H1 (cell line): Measurements from ENCODE around the gene OTUD3. TPM values are rescaled to one million over a fixed set of nuclear protein-coding genes. Genes with fewer than 3 reads are reported as not detected.

ENCODE experiments used
- CTCF ChIA-PET: fragments of 300-600 bp; sonication (Branson Sonifier 250); formaldehyde crosslinking; loops from one replicate; lab custom pipeline; 2021; ENCODE audit not compliant: partially characterized antibody; lab: Charles Lee
- POLR2A ChIA-PET: fragments of 300-600 bp; sonication (Branson Sonifier 250); formaldehyde crosslinking; loops from one replicate; lab custom pipeline; 2021; ENCODE audit warnings: inconsistent platforms; ENCODE audit not compliant: partially characterized antibody; lab: Charles Lee
- DNase-seq, 2 experiments: peaks; one replicate each; pipeline versions ENCODE4 v3.0.0 to v3.0.0-alpha.2; 2010 to 2022; ENCODE audit warnings: low spot score in 2 of 2, low read depth in 1 of 2, mixed read lengths in 1 of 2
- FAIRE-seq: peaks from 2 replicates; lab custom pipeline; 2011; peaks lifted over from hg19 to GRCh38; lab: Jason Lieb, UNC
- H2AFZ ChIP-seq: 2 replicates; pipeline ENCODE4 v1.8.1; 2012; ENCODE audit warnings: low read length, inconsistent platforms
- H2AK5ac ChIP-seq: 2 replicates; pipeline ENCODE4 v1.6.1; 2013; ENCODE audit warnings: low read depth, low read length
- H2BK120ac ChIP-seq: replicated peaks from 2 replicates; pipeline ENCODE3; 2013; ENCODE audit warnings: low read depth, low read length, inconsistent platforms
- H2BK12ac ChIP-seq: 2 replicates; pipeline ENCODE4 v1.6.1; 2013; ENCODE audit warnings: low read depth, low read length
- H2BK15ac ChIP-seq: 2 replicates; pipeline ENCODE4 v1.6.1; 2013; ENCODE audit warnings: low read length
- H2BK20ac ChIP-seq: 2 replicates; pipeline ENCODE4 v1.6.1; 2013; ENCODE audit warnings: low read length
- H2BK5ac ChIP-seq: 2 replicates; pipeline ENCODE4 v1.6.1; 2013; ENCODE audit warnings: low read depth, low read length
- H3K14ac ChIP-seq: 2 replicates; pipeline ENCODE4 v1.6.1; 2013; ENCODE audit warnings: inconsistent platforms; ENCODE audit not compliant: insufficient read length
- H3K18ac ChIP-seq: 2 replicates; pipeline ENCODE4 v1.6.1; 2013; ENCODE audit warnings: low read length; ENCODE audit errors: extremely low read depth
- H3K23ac ChIP-seq: 2 replicates; pipeline ENCODE4 v1.6.1; 2013; ENCODE audit warnings: inconsistent platforms; ENCODE audit not compliant: insufficient read length
- H3K23me2 ChIP-seq: 2 replicates; pipeline ENCODE4 v1.6.1; 2013; ENCODE audit warnings: low read depth, low read length
- H3K27ac ChIP-seq: 2 replicates; pipeline ENCODE4 v1.6.1; 2011; ENCODE audit warnings: low read depth, low read length, inconsistent platforms
- H3K27me3 ChIP-seq, 4 experiments: replicated peaks in 1 of 4; 1 replicate in 1 of 4; 2 replicates in 3 of 4; pipeline versions ENCODE4 v1.6.1 to v1.8.1; 2011 to 2013; ENCODE audit warnings: low read length in 3 of 4, mild to moderate bottlenecking in 3 of 4, inconsistent platforms in 2 of 4, mixed read lengths in 2 of 4, moderate library complexity in 1 of 4; ENCODE audit not compliant: control insufficient read depth in 3 of 4, insufficient read depth in 3 of 4; ENCODE audit errors: extremely low read depth in 1 of 4
- H3K36me3 ChIP-seq, 4 experiments: 2 replicates each; pipeline versions ENCODE4 v1.6.1 to v1.8.1; 2011 to 2013; ENCODE audit warnings: mild to moderate bottlenecking in 4 of 4, low read length in 3 of 4, moderate library complexity in 2 of 4, control low read depth in 1 of 4, inconsistent platforms in 1 of 4; ENCODE audit not compliant: insufficient read depth in 4 of 4, control insufficient read depth in 2 of 4
- H3K4ac ChIP-seq: replicated peaks from 2 replicates; pipeline ENCODE3; 2013; ENCODE audit warnings: low read length, low read depth, mixed read lengths, inconsistent platforms; ENCODE audit not compliant: insufficient read length
- H3K4me1 ChIP-seq, 4 experiments: replicated peaks in 1 of 4; 1 replicate in 1 of 4; 2 replicates in 3 of 4; pipeline versions ENCODE4 v1.6.1 to v1.8.1; 2011 to 2013; ENCODE audit warnings: low read length in 3 of 4, inconsistent platforms in 2 of 4, mixed read lengths in 1 of 4; ENCODE audit not compliant: insufficient read depth in 4 of 4, control insufficient read depth in 3 of 4
- H3K4me2 ChIP-seq, 2 experiments: 2 replicates each; pipeline versions ENCODE4 v1.6.1 to v1.8.1; 2011 to 2013; ENCODE audit warnings: low read depth in 2 of 2, low read length in 2 of 2, control low read depth in 1 of 2, inconsistent platforms in 1 of 2, mild to moderate bottlenecking in 1 of 2; ENCODE audit not compliant: insufficient read depth in 1 of 2
- H3K4me3 ChIP-seq, 4 experiments: fragments of 200-600, 300-600 bp in 1 of 4; sonication (generic), shearing (Covaris generic), sonication (Bioruptor Twin) in 1 of 4; 2 replicates each; pipeline versions ENCODE4 v1.5.1 to v1.8.1; 2011 to 2016; ENCODE audit warnings: low read length in 4 of 4, low read depth in 3 of 4, control low read depth in 2 of 4, inconsistent platforms in 2 of 4, mild to moderate bottlenecking in 2 of 4, mixed read lengths in 1 of 4, moderate library complexity in 1 of 4; ENCODE audit not compliant: insufficient read depth in 2 of 4; ENCODE audit errors: extremely low read depth in 1 of 4
- H3K56ac ChIP-seq: replicated peaks from 2 replicates; pipeline ENCODE3; 2013; ENCODE audit warnings: low read depth, mild to moderate bottlenecking, mixed read lengths, low read length, inconsistent platforms; ENCODE audit not compliant: insufficient read length
- H3K79me1 ChIP-seq: 2 replicates; pipeline ENCODE4 v1.6.1; 2013; ENCODE audit warnings: low read depth, low read length, control low read depth
- H3K79me2 ChIP-seq, 2 experiments: 2 replicates each; pipeline versions ENCODE4 v1.6.1 to v1.8.1; 2012 to 2013; ENCODE audit warnings: low read length in 2 of 2, mild to moderate bottlenecking in 2 of 2, inconsistent platforms in 1 of 2; ENCODE audit not compliant: insufficient read depth in 2 of 2, control insufficient read depth in 1 of 2
- H3K9ac ChIP-seq, 4 experiments: replicated peaks in 1 of 4; 1 replicate in 1 of 4; 2 replicates in 3 of 4; pipeline versions ENCODE4 v1.6.1 to v1.8.1; 2011 to 2013; ENCODE audit warnings: low read depth in 3 of 4, low read length in 3 of 4, control low read depth in 2 of 4, mild to moderate bottlenecking in 2 of 4, moderate library complexity in 2 of 4, inconsistent platforms in 1 of 4; ENCODE audit errors: extremely low read depth in 1 of 4
- H3K9me3 ChIP-seq, 2 experiments: 2 replicates each; pipeline versions ENCODE4 v1.6.1 to v1.8.1; 2012 to 2013; ENCODE audit warnings: mild to moderate bottlenecking in 2 of 2, moderate library complexity in 2 of 2, control low read depth in 1 of 2, inconsistent platforms in 1 of 2, low read depth in 1 of 2, low read length in 1 of 2, mixed read lengths in 1 of 2; ENCODE audit not compliant: insufficient read depth in 2 of 2
- H4K20me1 ChIP-seq, 2 experiments: replicated peaks in 1 of 2; 2 replicates each; pipeline versions ENCODE3 to v1.8.1; 2011 to 2013; ENCODE audit warnings: inconsistent platforms in 2 of 2, low read length in 2 of 2, mild to moderate bottlenecking in 1 of 2; ENCODE audit not compliant: insufficient read depth in 2 of 2, control insufficient read depth in 1 of 2
- H4K5ac ChIP-seq: 2 replicates; pipeline ENCODE4 v1.6.1; 2013; ENCODE audit warnings: low read length, low read depth, mixed read lengths, inconsistent platforms; ENCODE audit not compliant: insufficient read length
- H4K8ac ChIP-seq: 2 replicates; pipeline ENCODE4 v1.8.0; 2013; ENCODE audit warnings: mild to moderate bottlenecking, moderate library complexity, low read length, inconsistent platforms; ENCODE audit not compliant: insufficient read depth; ENCODE audit errors: extremely low read depth
- H4K91ac ChIP-seq: replicated peaks from 2 replicates; pipeline ENCODE3; 2013; ENCODE audit warnings: low read length, mixed read lengths, inconsistent platforms; ENCODE audit not compliant: insufficient read length
- GABPA ChIP-seq: IDR thresholded peaks from 2 replicates; pipeline ENCODE4 v1.6.1; 2011; ENCODE audit warnings: mild to moderate bottlenecking, low read length, moderate library complexity, borderline replicate concordance; ENCODE audit not compliant: insufficient read depth
- JUND ChIP-seq: IDR thresholded peaks from 2 replicates; pipeline ENCODE4 v1.6.1; 2011; ENCODE audit warnings: mild to moderate bottlenecking, improper control_type of control experiment, low read length
- KDM1A ChIP-seq: fragments of 200-600, 300-600 bp; sonication (generic); IDR thresholded peaks from 2 replicates; pipeline ENCODE4 v1.7.1; 2016; ENCODE audit warnings: mild to moderate bottlenecking, low read length, borderline replicate concordance
- RXRA ChIP-seq: IDR thresholded peaks from 2 replicates; pipeline ENCODE4 v1.6.1; 2011; ENCODE audit warnings: low read depth, mild to moderate bottlenecking, low read length, moderate library complexity; ENCODE audit not compliant: insufficient read depth
- SIN3A ChIP-seq, 2 experiments: IDR thresholded peaks in 1 of 2; conservative IDR thresholded peaks in 1 of 2; 2 replicates each; pipeline ENCODE4 v1.6.1; 2011 to 2012; ENCODE audit warnings: low read length in 2 of 2, improper control_type of control experiment in 1 of 2, low read depth in 1 of 2, mild to moderate bottlenecking in 1 of 2
- SP1 ChIP-seq: IDR thresholded peaks from 2 replicates; pipeline ENCODE4 v1.6.1; 2011; ENCODE audit warnings: low read depth, low read length
- TAF7 ChIP-seq: optimal IDR thresholded peaks from 2 replicates; pipeline ENCODE3; 2011; ENCODE audit warnings: low read depth, mild to moderate bottlenecking, inconsistent platforms, low read length, moderate library complexity, borderline replicate concordance
- WGBS, 2 experiments: shearing (Covaris generic) in 1 of 2; methylation state at CpG; one replicate each; pipeline versions ENCODE4 v1.1.6 to v1.1.7; 2013 to 2015; ENCODE audit warnings: low lambda C conversion rate in 2 of 2, mixed read lengths in 2 of 2, inconsistent platforms in 1 of 2, low coverage in 1 of 2, missing lambda C conversion rate in 1 of 2; ENCODE audit not compliant: insufficient replicate concordance in 2 of 2, insufficient coverage in 1 of 2, insufficient read length in 1 of 2; ENCODE audit errors: extremely low coverage in 1 of 2, missing lambda C conversion rate in 1 of 2; 5-methylcytosine and 5-hydroxymethylcytosine counted together
- polyA plus RNA-seq, 7 experiments: library from polyadenylated mRNA; depleted of rRNA in 3 of 7; stranded (reverse) in 5 of 7; unstranded in 2 of 7; fragments of >200 nt in 5 of 7; fragments of 200-250 nt in 2 of 7; gene quantifications; 1 replicate in 5 of 7; 2 replicates in 1 of 7; 4 replicates in 1 of 7; pipeline versions ENCODE4 v1.2.1 to v1.2.3, GENCODE V29; 2011 to 2013; ENCODE audit warnings: missing spikeins in 2 of 7, mixed read lengths in 2 of 7
- total RNA-seq: library from RNA; stranded (reverse); fragmentation: NEBNext Ultra II Directional; extraction: Animal tissue kit (Norgen Biotek cat#: 25700); gene quantifications from 2 replicates; pipeline ENCODE4 v1.2.1, GENCODE V29; 2021
- TF ChIP-seq, protein P1 (sequence below): IDR thresholded peaks from 2 replicates; pipeline ENCODE4 v1.6.1; 2012; ENCODE audit warnings: inconsistent platforms
- TF ChIP-seq, protein P2 (sequence below): IDR thresholded peaks from 2 replicates; pipeline ENCODE4 v1.6.1; 2011; ENCODE audit warnings: low read depth, mild to moderate bottlenecking, low read length; ENCODE audit not compliant: insufficient read depth
- TF ChIP-seq, protein P3 (sequence below): IDR thresholded peaks from 2 replicates; pipeline ENCODE4 v1.6.1; 2011; ENCODE audit warnings: low read length, improper control_type of control experiment

Gene OTUD3
- total and polyA plus RNA-seq, 2 of the 8 experiments (the other 6 are each of a cell fraction or from before 2014, with no cell fraction given) = 6.3 to 11.9 TPM

DNA sequence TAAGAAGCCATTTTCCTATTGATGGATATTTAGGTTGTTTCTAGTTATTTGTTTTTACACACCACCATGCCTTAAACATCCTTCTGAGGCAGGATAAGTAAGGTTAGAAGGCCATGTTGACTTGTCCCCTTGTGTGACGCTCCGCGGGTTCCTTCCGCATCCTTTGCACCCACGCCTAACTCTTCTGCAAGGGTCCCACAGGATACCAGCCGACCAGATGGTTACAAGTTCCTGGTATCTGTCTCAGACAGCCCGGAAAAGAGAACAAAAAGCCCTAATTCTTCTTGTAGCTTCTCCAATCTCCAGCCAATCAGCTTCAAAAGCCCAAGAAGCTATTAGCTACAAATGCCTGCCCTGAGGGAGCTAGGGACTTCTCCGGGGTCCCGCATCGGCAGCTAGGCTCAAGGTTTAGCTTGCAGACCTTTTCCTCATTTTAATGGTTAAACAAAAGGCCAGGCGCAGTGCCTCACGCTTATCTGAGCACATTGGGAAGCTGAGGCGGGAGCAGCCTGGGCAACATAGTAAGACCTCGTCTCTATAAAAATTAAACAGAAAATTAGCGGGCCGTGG lies 4.9 kb upstream of the OTUD3 start:
- ChIA-PET POLR2A (interaction anchor here (0.8 to 1.2 kb wide), 3 partner anchors 9 to 200 kb away, joined by 3 to 5 read pairs (median 3); no protein-coding TSS in a partner anchor), CTCF (interaction anchor here (0.9 to 1.9 kb wide), 6 partner anchors 9 to 217 kb away, joined by 3 to 8 read pairs (median 6); no protein-coding TSS in a partner anchor)
- Histone ChIP-seq H2BK15ac (no peak overlapping the region), H4K5ac (no peak overlapping the region), H3K27me3 (no peaks in the 10 kb centered on the region), H4K8ac (no peak overlapping the region), H2BK20ac (no peak overlapping the region), H3K23me2 (no peaks in the 10 kb centered on the region; the same call in 1 of the 2 replicates), H3K14ac (no peak overlapping the region), H4K20me1 (no peaks in the 10 kb centered on the region), H2AK5ac (no peak overlapping the region), H2BK12ac (no peak overlapping the region), H3K9me3 (0 out of 4 replicates have a peak, but pooled peaks cover 0 to 2% of the 10 kb centered on the region in 2 experiments), H3K36me3 (no peaks in the 10 kb centered on the region), H2BK5ac (no peak overlapping the region), H3K79me1 (no peaks in the 10 kb centered on the region), H3K79me2 (no peaks in the 10 kb centered on the region), H3K23ac (no peak overlapping the region), H3K4ac (no peak overlapping the region), H3K4me2 (no peak overlapping the region), H3K4me3 (no peak overlapping the region), H3K27ac (no peak overlapping the region), H3K18ac (no peak overlapping the region), H3K9ac (no peak overlapping the region), H2BK120ac (no peak overlapping the region), H4K91ac (no peak overlapping the region), H3K4me1 (peaks cover 0 to 3% (median 1%) of the 10 kb centered on the region in 4 experiments; a peak in 2 of 7 replicates), H3K56ac (no peak overlapping the region), H2AFZ (no peak overlapping the region)
- no peak for FAIRE-seq
- 93% methylated on average over 16 of the region's 16 CpGs; no CpG with 5 or more reads in 1 of the 2 experiments for WGBS, 2 experiments
- DNase-seq = no peak
- no peak for TF ChIP-seq RXRA
- TF ChIP-seq KDM1A = no peak
- no peak for TF ChIP-seq SP1
- TF ChIP-seq TAF7 = no peak
- TF ChIP-seq SIN3A (conservative IDR thresholded peaks at IDR 0.05 in 1 of 2, IDR thresholded peaks at IDR 0.05 in 1 of 2; ENCODE audit: low read depth in 1 of 2, low read length in 2 of 2) = no peak
- no peak for TF ChIP-seq GABPA
- TF ChIP-seq JUND = no peak
- TF ChIP-seq, protein P1, sequence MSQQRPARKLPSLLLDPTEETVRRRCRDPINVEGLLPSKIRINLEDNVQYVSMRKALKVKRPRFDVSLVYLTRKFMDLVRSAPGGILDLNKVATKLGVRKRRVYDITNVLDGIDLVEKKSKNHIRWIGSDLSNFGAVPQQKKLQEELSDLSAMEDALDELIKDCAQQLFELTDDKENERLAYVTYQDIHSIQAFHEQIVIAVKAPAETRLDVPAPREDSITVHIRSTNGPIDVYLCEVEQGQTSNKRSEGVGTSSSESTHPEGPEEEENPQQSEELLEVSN = no peak
- TF ChIP-seq, protein P2, sequence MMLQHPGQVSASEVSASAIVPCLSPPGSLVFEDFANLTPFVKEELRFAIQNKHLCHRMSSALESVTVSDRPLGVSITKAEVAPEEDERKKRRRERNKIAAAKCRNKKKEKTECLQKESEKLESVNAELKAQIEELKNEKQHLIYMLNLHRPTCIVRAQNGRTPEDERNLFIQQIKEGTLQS = no peak
- TF ChIP-seq, protein P3, sequence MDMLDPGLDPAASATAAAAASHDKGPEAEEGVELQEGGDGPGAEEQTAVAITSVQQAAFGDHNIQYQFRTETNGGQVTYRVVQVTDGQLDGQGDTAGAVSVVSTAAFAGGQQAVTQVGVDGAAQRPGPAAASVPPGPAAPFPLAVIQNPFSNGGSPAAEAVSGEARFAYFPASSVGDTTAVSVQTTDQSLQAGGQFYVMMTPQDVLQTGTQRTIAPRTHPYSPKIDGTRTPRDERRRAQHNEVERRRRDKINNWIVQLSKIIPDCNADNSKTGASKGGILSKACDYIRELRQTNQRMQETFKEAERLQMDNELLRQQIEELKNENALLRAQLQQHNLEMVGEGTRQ = no peak
